HFF-Myc (cell line): ENCODE data around the gene UNC13B.

Experiments
- DNase-seq: peaks from one replicate; pipeline ENCODE4 v3.0.0-alpha.2; 2011; ENCODE audit warnings: low read depth; ENCODE audit errors: extremely low read depth
- H3K4me3 ChIP-seq: replicated peaks from 2 replicates; pipeline ENCODE4 v1.5.1; 2011; ENCODE audit warnings: low read depth, mild to moderate bottlenecking, control low read depth, low read length
- CTCF ChIP-seq: IDR thresholded peaks from 2 replicates; pipeline ENCODE4 v1.5.1; 2012; ENCODE audit warnings: mild to moderate bottlenecking, low read depth, low read length, control low read depth; ENCODE audit errors: missing control alignments

The UNC13B gene

GRCh38 chr9:35367451-35367850, 205.6 kb downstream of the UNC13B start:
- no peak overlapping the region for H3K4me3 ChIP-seq
- no peak for TF ChIP-seq CTCF
- DNase-seq, result peak; percentile 64

- no peak for DNase-seq
- TF ChIP-seq CTCF, result no peak
Measured at GRCh38 chr9:35370241-35370640, 208.4 kb downstream of the UNC13B start.

GRCh38 chr9:35374436-35374835, 212.6 kb downstream of the UNC13B start:
- TF ChIP-seq CTCF, result no peak
- H3K4me3 ChIP-seq, result no peak overlapping the region
- no peak for DNase-seq

More at GRCh38 chr9:35370241-35370640, 208.4 kb downstream of the UNC13B start:
- no peak overlapping the region for H3K4me3 ChIP-seq

- TF ChIP-seq CTCF, result no peak
- no peak overlapping the region for H3K4me3 ChIP-seq
- no peak for DNase-seq
Measured at GRCh38 chr9:35374910-35375309, 213.1 kb downstream of the UNC13B start.

GRCh38 chr9:35380039-35380438, 218.2 kb downstream of the UNC13B start:
- TF ChIP-seq CTCF, result no peak
- DNase-seq, result no peak
- H3K4me3 ChIP-seq, result no peak overlapping the region

GRCh38 chr9:35380619-35381018, 218.8 kb downstream of the UNC13B start:
- DNase-seq, result no peak
- no peak overlapping the region for H3K4me3 ChIP-seq
- TF ChIP-seq CTCF, result no peak

GRCh38 chr9:35385042-35385441, 223.2 kb downstream of the UNC13B start:
- peak; percentile 39 for TF ChIP-seq CTCF
- DNase-seq, result no peak

More at GRCh38 chr9:35385042-35385441, 223.2 kb downstream of the UNC13B start:
- no peak overlapping the region for H3K4me3 ChIP-seq
